Measurements from ENCODE around the gene LMF2. TPM values are rescaled to one million over a fixed set of nuclear protein-coding genes. Genes with fewer than 3 reads are reported as not detected.
A peak's percentile ranks its signal among the peaks of the same experiment; 100 is the strongest.

LMF2 gene
- total RNA-seq, 2 experiments from 2014 or later: 49.2 to 50.7 TPM

- no peak for DNase-seq (ENCODE audit: low spot score)
- BruUV-seq (replicated peaks): no TSS peak
- Histone ChIP-seq H3K4me3 (ENCODE audit: low read depth, low read length, poor library complexity, severe bottlenecking) (no peak overlapping the region), H3K4me1 (ENCODE audit: insufficient read depth, low read length, poor library complexity, severe bottlenecking) (peaks cover 10% of the 10 kb centered on the region), H3K4me2 (ENCODE audit: low read length) (no peak overlapping the region), H3K9me2 (ENCODE audit: insufficient read depth, low read length) (no peaks in the 10 kb centered on the region), H3K79me2 (ENCODE audit: insufficient read depth, low read depth, low read length) (no peaks in the 10 kb centered on the region), H4K20me1 (ENCODE audit: insufficient read depth, low read length) (no peaks in the 10 kb centered on the region), H3K27ac (ENCODE audit: low read depth, low read length, poor library complexity, severe bottlenecking) (no peak overlapping the region), H2AFZ (ENCODE audit: low read length) (no peak overlapping the region), H3K9me3 (ENCODE audit: low read length) (no peaks in the 10 kb centered on the region), H3K36me3 (ENCODE audit: insufficient read depth, low read length) (no peaks in the 10 kb centered on the region)
- CTCF ChIA-PET (ENCODE audit: unreplicated experiment): no interaction called here
- intact Hi-C loops (cut with micrococcal nuclease; ENCODE audit: unreplicated experiment): no loop called here
- POLR2A ChIA-PET: no interaction called here
- TF ChIP-seq CTCF (conservative IDR thresholded peaks at IDR 0.05; ENCODE audit: low read length) (no peak), EZH2phosphoT487 (IDR thresholded peaks at IDR 0.05; ENCODE audit: borderline replicate concordance, low read depth, low read length) (no peak)
Measured at GRCh38 chr22:50483556-50483955, 23.9 kb downstream of the LMF2 start.

GRCh38 chr22:50483106-50483505 is 24.4 kb downstream of the LMF2 start:
- no peaks in the 10 kb centered on the region for H4K20me1 ChIP-seq (ENCODE audit: insufficient read depth, low read length)
- no peak overlapping the region for H2AFZ ChIP-seq (ENCODE audit: low read length)
- no peaks in the 10 kb centered on the region for H3K9me2 ChIP-seq (ENCODE audit: insufficient read depth, low read length)
- no TSS peak for BruUV-seq (replicated peaks)
- H3K36me3 ChIP-seq (ENCODE audit: insufficient read depth, low read length): no peaks in the 10 kb centered on the region
- intact Hi-C loops (cut with micrococcal nuclease; ENCODE audit: unreplicated experiment): no loop called here
- no peaks in the 10 kb centered on the region for H3K9me3 ChIP-seq (ENCODE audit: low read length)
- no peaks in the 10 kb centered on the region for H3K79me2 ChIP-seq (ENCODE audit: insufficient read depth, low read depth, low read length)
- H3K4me2 ChIP-seq (ENCODE audit: low read length): no peak overlapping the region
- ChIA-PET POLR2A (no interaction called here), CTCF (ENCODE audit: unreplicated experiment) (no interaction called here)
- no peak overlapping the region for H3K27ac ChIP-seq (ENCODE audit: low read depth, low read length, poor library complexity, severe bottlenecking)
- peaks cover 10% of the 10 kb centered on the region for H3K4me1 ChIP-seq (ENCODE audit: insufficient read depth, low read length, poor library complexity, severe bottlenecking)
- H3K4me3 ChIP-seq (ENCODE audit: low read depth, low read length, poor library complexity, severe bottlenecking): no peak overlapping the region
- DNase-seq (ENCODE audit: low spot score): no peak
- no peak for TF ChIP-seq EZH2phosphoT487 (IDR thresholded peaks at IDR 0.05; ENCODE audit: borderline replicate concordance, low read depth, low read length)
- TF ChIP-seq CTCF (conservative IDR thresholded peaks at IDR 0.05; ENCODE audit: low read length): no peak

DNA sequence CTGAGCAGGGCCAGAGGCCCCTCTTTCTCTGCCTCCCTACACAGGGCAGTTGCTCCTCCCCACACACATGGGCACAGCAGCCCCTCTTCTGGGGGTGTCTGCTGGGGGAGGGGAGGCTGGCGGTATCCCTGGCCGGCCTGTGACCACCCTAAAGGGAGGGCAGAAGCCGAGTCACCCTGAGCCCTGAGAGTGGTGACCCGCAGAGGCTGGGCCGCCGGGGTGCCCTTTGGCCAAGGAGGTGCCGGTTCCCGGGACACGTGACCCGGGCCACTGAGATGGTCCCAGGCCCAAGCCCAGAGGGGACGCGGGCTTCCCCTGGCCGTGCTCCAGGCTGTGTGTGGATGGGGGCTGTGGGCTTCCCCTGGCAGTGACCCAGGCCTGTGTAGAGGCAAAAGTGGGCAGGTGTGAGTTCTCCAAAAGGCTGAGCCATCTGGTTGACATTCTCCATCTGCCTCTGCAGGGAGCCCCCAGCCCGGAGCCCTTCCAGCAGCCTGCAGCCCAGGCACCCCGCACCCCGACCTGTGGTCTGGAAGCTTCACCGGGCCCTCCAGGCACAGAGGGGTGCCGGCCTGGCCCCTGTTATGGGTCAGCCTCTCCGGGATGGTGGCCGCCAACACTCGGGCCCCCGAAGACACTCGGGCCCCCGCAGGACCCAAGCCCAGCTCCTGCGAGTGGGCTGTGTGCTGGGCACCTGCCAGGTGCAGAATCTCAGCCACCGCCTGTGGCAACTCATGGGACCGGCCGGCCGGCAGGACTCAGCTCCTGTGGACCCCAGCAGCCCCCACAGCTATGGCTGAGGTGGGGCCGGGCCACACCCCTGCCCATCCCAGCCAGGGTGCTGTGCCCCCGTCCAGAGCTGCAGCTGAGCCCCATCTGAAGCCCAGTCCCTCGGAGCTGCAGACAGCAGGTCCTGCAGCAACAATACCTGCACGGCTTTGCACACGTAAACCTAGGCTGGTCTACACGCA is 25.1 kb downstream of the LMF2 start:
- intact Hi-C loops (cut with micrococcal nuclease; ENCODE audit: unreplicated experiment): no loop called here
- Histone ChIP-seq H3K4me1 (ENCODE audit: insufficient read depth, low read length, poor library complexity, severe bottlenecking) (peaks cover 10% of the 10 kb centered on the region), H3K4me2 (ENCODE audit: low read length) (peak overlapping the region; percentile 69), H4K20me1 (ENCODE audit: insufficient read depth, low read length) (no peaks in the 10 kb centered on the region), H3K79me2 (ENCODE audit: insufficient read depth, low read depth, low read length) (no peaks in the 10 kb centered on the region), H2AFZ (ENCODE audit: low read length) (0 out of 2 replicates have a peak overlapping the region, but pooled peaks have one; percentile 10), H3K27ac (ENCODE audit: low read depth, low read length, poor library complexity, severe bottlenecking) (no peak overlapping the region), H3K9me2 (ENCODE audit: insufficient read depth, low read length) (no peaks in the 10 kb centered on the region), H3K36me3 (ENCODE audit: insufficient read depth, low read length) (no peaks in the 10 kb centered on the region), H3K9me3 (ENCODE audit: low read length) (no peaks in the 10 kb centered on the region), H3K4me3 (ENCODE audit: low read depth, low read length, poor library complexity, severe bottlenecking) (peak overlapping the region; percentile 68)
- no TSS peak for BruUV-seq (replicated peaks)
- CTCF ChIA-PET (ENCODE audit: unreplicated experiment): no interaction called here
- TF ChIP-seq CTCF (conservative IDR thresholded peaks at IDR 0.05; ENCODE audit: low read length) (no peak), EZH2phosphoT487 (IDR thresholded peaks at IDR 0.05; ENCODE audit: borderline replicate concordance, low read depth, low read length) (no peak)
- POLR2A ChIA-PET: no interaction called here
- no peak for DNase-seq (ENCODE audit: low spot score)

Measured in OCI-LY7 (cell line).